Daoy (cell line): ENCODE results near the gene ANGEL2. TPM values are rescaled to one million over a fixed set of nuclear protein-coding genes. Genes with fewer than 3 reads are reported as not detected.
"Not testable (repeated sequence)": the region's sequence is repeated elsewhere in the genome, so short reads cannot be mapped to it uniquely, and the experiment has no call there.

Experiments
- DNase-seq: peaks from one replicate; pipeline ENCODE4 v3.0.0-alpha.2; 2015; ENCODE audit warnings: low read depth
- total RNA-seq: library from RNA; depleted of rRNA; stranded (reverse); fragments of >200 nt; shearing (Covaris generic); gene quantifications from 2 replicates; pipeline ENCODE4 v1.2.3, GENCODE V29; 2014

The ANGEL2 gene
- total RNA-seq, 1 experiment from 2014 or later, result 27.9 TPM

- DNase-seq, result no peak
These were observed 3.8 kb upstream of the ANGEL2 start for GRCh38 chr1:213019450-213019849.

GRCh38 chr1:213017447-213018273, 2.0 kb upstream of the ANGEL2 start:
- DNase-seq, result no peak

GRCh38 chr1:213014642-213015041, 1.0 kb downstream of the ANGEL2 start:
- peak; percentile 10 for DNase-seq

GRCh38 chr1:213008564-213008963, 7.1 kb downstream of the ANGEL2 start:
- DNase-seq, result no peak

- DNase-seq, result no peak
These were observed 12.4 kb downstream of the ANGEL2 start for GRCh38 chr1:213003256-213003655.

GRCh38 chr1:212994926-212995325, 20.7 kb downstream of the ANGEL2 start:
- DNase-seq, result no peak

GRCh38 chr1:212993960-212994359, 21.7 kb downstream of the ANGEL2 start:
- not testable (repeated sequence) for DNase-seq

- DNase-seq, result no peak
These were observed 25.4 kb downstream of the ANGEL2 start for GRCh38 chr1:212990276-212990675.

GRCh38 chr1:212987702-212988322, 27.9 kb downstream of the ANGEL2 start:
- peak; percentile 32 for DNase-seq

- no peak for DNase-seq
These were observed 29.1 kb downstream of the ANGEL2 start for GRCh38 chr1:212986551-212986950.

- DNase-seq, result no peak
These were observed 31.0 kb downstream of the ANGEL2 start for GRCh38 chr1:212984522-212985291.

GRCh38 chr1:212983482-212983881, 32.2 kb downstream of the ANGEL2 start:
- DNase-seq, result no peak

- no peak for DNase-seq
These were observed 33.1 kb downstream of the ANGEL2 start for GRCh38 chr1:212982430-212983152.

GRCh38 chr1:212981571-212982328, 33.9 kb downstream of the ANGEL2 start:
- no peak for DNase-seq

- DNase-seq, result peak; percentile 15
These were observed 34.6 kb downstream of the ANGEL2 start for GRCh38 chr1:212981025-212981495.

- no peak for DNase-seq
These were observed 35.4 kb downstream of the ANGEL2 start for GRCh38 chr1:212980123-212980785.

- no peak for DNase-seq
These were observed 36.1 kb downstream of the ANGEL2 start for GRCh38 chr1:212979340-212980122.

- DNase-seq, result peak; percentile 57
These were observed 37.7 kb downstream of the ANGEL2 start for GRCh38 chr1:212977781-212978645.

- DNase-seq, result no peak
These were observed 39.1 kb downstream of the ANGEL2 start for GRCh38 chr1:212976586-212976985.
